ENCODE results near the gene ESYT2. TPM values are rescaled to one million over a fixed set of nuclear protein-coding genes. Genes with fewer than 3 reads are reported as not detected.

The ESYT2 gene
- total RNA-seq, 2 donors from 2014 or later = 30.7 to 36.9 TPM

- peaks cover 72% of the 10 kb centered on the region for H3K36me3 ChIP-seq (ENCODE audit: control insufficient read depth, insufficient read depth, low read length)
Measured at GRCh38 chr7:158689488-158689887, 139.8 kb downstream of the ESYT2 start.

GRCh38 chr7:158687406-158687805 is 141.9 kb downstream of the ESYT2 start:
- H3K4me3 Mint-ChIP-seq = no peak overlapping the region
- H3K9me3 Mint-ChIP-seq = no peaks in the 10 kb centered on the region
- no peak overlapping the region for H3K27ac Mint-ChIP-seq
- H3K4me1 Mint-ChIP-seq = no peaks in the 10 kb centered on the region
- H3K9ac ChIP-seq (ENCODE audit: extremely low read depth, low read length, poor library complexity, severe bottlenecking) = no peak overlapping the region
- WGBS, 2 experiments (ENCODE audit: insufficient coverage in 1 of 2, insufficient read length in 1 of 2) = 94% methylated on average over 4 to 7 of the region's 7 CpGs
- peaks cover 48% of the 10 kb centered on the region for H3K36me3 Mint-ChIP-seq (ENCODE audit: low read depth)
- H3K9me3 ChIP-seq (ENCODE audit: control insufficient read depth, low read length) = no peaks in the 10 kb centered on the region
- H3K27me3 Mint-ChIP-seq (ENCODE audit: insufficient read depth) = no peaks in the 10 kb centered on the region
- peaks cover 86% of the 10 kb centered on the region for H3K36me3 ChIP-seq (ENCODE audit: control insufficient read depth, insufficient read depth, low read length)
- H3K27me3 ChIP-seq (ENCODE audit: control insufficient read depth, insufficient read depth, low read length, poor library complexity, severe bottlenecking) = no peaks in the 10 kb centered on the region
- DNase-seq = no peak
- no peak overlapping the region for H3K4me3 ChIP-seq (ENCODE audit: low read length)
- no peak overlapping the region for H3K27ac ChIP-seq (ENCODE audit: low read depth, low read length)
- H3K4me1 ChIP-seq (ENCODE audit: control insufficient read depth, insufficient read depth, low read length) = no peaks in the 10 kb centered on the region
- TF ChIP-seq CTCF (conservative IDR thresholded peaks at IDR 0.05) = no peak

More at GRCh38 chr7:158689488-158689887, 139.8 kb downstream of the ESYT2 start:
- 93 to 100% methylated on average over 1 to 2 of the region's 2 CpGs for WGBS, 2 experiments (ENCODE audit: insufficient coverage in 1 of 2, insufficient read length in 1 of 2)
- Histone ChIP-seq H3K9ac (ENCODE audit: extremely low read depth, low read length, poor library complexity, severe bottlenecking) (no peak overlapping the region), H3K27me3 (ENCODE audit: control insufficient read depth, insufficient read depth, low read length, poor library complexity, severe bottlenecking) (no peaks in the 10 kb centered on the region), H3K27ac (ENCODE audit: low read depth, low read length) (no peak overlapping the region), H3K4me3 (ENCODE audit: low read length) (no peak overlapping the region), H3K4me1 (ENCODE audit: control insufficient read depth, insufficient read depth, low read length) (no peaks in the 10 kb centered on the region), H3K9me3 (ENCODE audit: control insufficient read depth, low read length) (no peaks in the 10 kb centered on the region)
- Mint-ChIP-seq H3K27ac (no peak overlapping the region), H3K9me3 (no peaks in the 10 kb centered on the region), H3K4me1 (no peaks in the 10 kb centered on the region), H3K36me3 (ENCODE audit: low read depth) (peaks cover 49% of the 10 kb centered on the region), H3K4me3 (no peak overlapping the region), H3K27me3 (ENCODE audit: insufficient read depth) (no peaks in the 10 kb centered on the region)
- TF ChIP-seq CTCF (conservative IDR thresholded peaks at IDR 0.05) = no peak
- DNase-seq = no peak

GRCh38 chr7:158685693-158686092 is 143.6 kb downstream of the ESYT2 start:
- Mint-ChIP-seq H3K4me3 (no peak overlapping the region), H3K36me3 (ENCODE audit: low read depth) (peaks cover 48% of the 10 kb centered on the region), H3K4me1 (no peaks in the 10 kb centered on the region), H3K27me3 (ENCODE audit: insufficient read depth) (no peaks in the 10 kb centered on the region), H3K9me3 (no peaks in the 10 kb centered on the region), H3K27ac (no peak overlapping the region)
- WGBS, 2 experiments (ENCODE audit: insufficient coverage in 1 of 2, insufficient read length in 1 of 2) = 90 to 93% methylated on average over 2 to 4 of the region's 4 CpGs
- no peaks in the 10 kb centered on the region for H3K4me1 ChIP-seq (ENCODE audit: control insufficient read depth, insufficient read depth, low read length)
- no peaks in the 10 kb centered on the region for H3K27me3 ChIP-seq (ENCODE audit: control insufficient read depth, insufficient read depth, low read length, poor library complexity, severe bottlenecking)
- no peak for DNase-seq
- no peak for TF ChIP-seq CTCF (conservative IDR thresholded peaks at IDR 0.05)
- no peaks in the 10 kb centered on the region for H3K9me3 ChIP-seq (ENCODE audit: control insufficient read depth, low read length)
- H3K36me3 ChIP-seq (ENCODE audit: control insufficient read depth, insufficient read depth, low read length) = peaks cover 90% of the 10 kb centered on the region
- H3K27ac ChIP-seq (ENCODE audit: low read depth, low read length) = no peak overlapping the region
- H3K4me3 ChIP-seq (ENCODE audit: low read length) = no peak overlapping the region
- no peak overlapping the region for H3K9ac ChIP-seq (ENCODE audit: extremely low read depth, low read length, poor library complexity, severe bottlenecking)
